HEK293T (cell line): ENCODE measurements around the gene TAS1R1.

ENCODE experiments used
- BHLHE40 ChIP-seq: fragments of 450-650 bp; IDR thresholded peaks from 2 replicates; pipeline ENCODE4 v1.6.1; 2016; ENCODE audit warnings: mild to moderate bottlenecking, moderate library complexity, borderline replicate concordance
- CTBP1 ChIP-seq: fragments of 450-650 bp; IDR thresholded peaks from 2 replicates; pipeline ENCODE4 v1.6.1; 2016; ENCODE audit warnings: borderline replicate concordance
- ELF4 ChIP-seq: fragments of 450-650 bp; IDR thresholded peaks from 2 replicates; pipeline ENCODE4 v1.6.1; 2017; ENCODE audit warnings: antibody characterized with exemption
- FOXA1 ChIP-seq: fragments of 450-650 bp; IDR thresholded peaks from 2 replicates; pipeline ENCODE4 v1.6.1; 2016; ENCODE audit warnings: mild to moderate bottlenecking
- FOXK2 ChIP-seq: fragments of 450-650 bp; IDR thresholded peaks from 2 replicates; pipeline ENCODE4 v1.6.1; 2016; ENCODE audit warnings: mild to moderate bottlenecking
- FOXM1 ChIP-seq: fragments of 450-650 bp; IDR thresholded peaks from 2 replicates; pipeline ENCODE4 v1.6.1; 2017; ENCODE audit warnings: mild to moderate bottlenecking, borderline replicate concordance
- NFRKB ChIP-seq: fragments of 450-650 bp; IDR thresholded peaks from 2 replicates; pipeline ENCODE4 v1.6.1; 2016; ENCODE audit warnings: mild to moderate bottlenecking, moderate library complexity
- SP1 ChIP-seq: fragments of 450-650 bp; IDR thresholded peaks from 2 replicates; pipeline ENCODE4 v1.6.1; 2017
- ZNF384 ChIP-seq: fragments of 450-650 bp; IDR thresholded peaks from 2 replicates; pipeline ENCODE4 v1.6.1; 2016

DNA sequence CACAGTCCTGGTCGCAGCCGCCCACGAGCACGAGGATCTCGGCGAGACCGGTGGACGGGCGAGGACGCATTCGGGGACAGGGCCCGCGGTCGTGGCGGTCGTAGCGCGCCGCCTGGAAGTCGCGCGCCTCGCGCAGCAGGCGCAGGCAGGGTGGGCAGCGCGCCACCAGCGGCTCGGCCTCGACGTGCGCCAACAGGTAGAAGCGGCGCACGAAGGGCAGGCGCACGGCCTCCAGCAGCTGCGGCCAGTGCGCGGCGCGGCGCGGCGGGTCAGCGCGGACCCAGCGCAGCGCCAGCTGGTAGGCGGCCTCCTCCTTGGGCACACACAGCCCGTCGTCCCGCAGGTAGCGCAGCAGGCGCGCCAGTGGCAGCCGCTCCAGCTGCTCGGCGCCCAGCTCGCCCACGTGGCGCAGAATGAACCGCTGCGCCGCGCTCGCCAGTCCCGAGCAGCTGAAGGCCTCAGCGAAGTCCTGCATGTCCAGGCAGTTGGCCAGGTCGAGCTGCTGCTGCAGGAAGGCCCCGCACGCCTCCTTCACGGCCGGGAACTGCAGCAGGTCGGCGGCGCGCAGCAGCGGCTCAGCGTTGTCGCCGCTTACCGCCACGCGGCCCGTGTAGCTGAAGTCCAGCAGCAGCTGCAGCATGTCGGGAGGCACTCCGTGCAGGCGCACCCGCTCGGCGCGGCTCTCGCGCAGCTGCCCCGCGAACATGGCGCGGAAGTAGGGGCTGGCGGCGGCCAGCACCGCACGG, 47.0 kb downstream of the TAS1R1 start:
- TF ChIP-seq NFRKB: no peak
- no peak for TF ChIP-seq SP1
- TF ChIP-seq FOXA1: no peak
- TF ChIP-seq FOXK2: no peak
- no peak for TF ChIP-seq ELF4
- no peak for TF ChIP-seq FOXM1
- TF ChIP-seq BHLHE40: no peak
- no peak for TF ChIP-seq CTBP1
- no peak for TF ChIP-seq ZNF384
